Measurements from ENCODE around the gene PLXNA4.

- no peak for TF ChIP-seq ZNF521 (tag by site-specific recombination; IDR thresholded peaks at IDR 0.05)
- TF ChIP-seq ZNF223 (tag by site-specific recombination; IDR thresholded peaks at IDR 0.05), result no peak
- TF ChIP-seq, protein P1, sequence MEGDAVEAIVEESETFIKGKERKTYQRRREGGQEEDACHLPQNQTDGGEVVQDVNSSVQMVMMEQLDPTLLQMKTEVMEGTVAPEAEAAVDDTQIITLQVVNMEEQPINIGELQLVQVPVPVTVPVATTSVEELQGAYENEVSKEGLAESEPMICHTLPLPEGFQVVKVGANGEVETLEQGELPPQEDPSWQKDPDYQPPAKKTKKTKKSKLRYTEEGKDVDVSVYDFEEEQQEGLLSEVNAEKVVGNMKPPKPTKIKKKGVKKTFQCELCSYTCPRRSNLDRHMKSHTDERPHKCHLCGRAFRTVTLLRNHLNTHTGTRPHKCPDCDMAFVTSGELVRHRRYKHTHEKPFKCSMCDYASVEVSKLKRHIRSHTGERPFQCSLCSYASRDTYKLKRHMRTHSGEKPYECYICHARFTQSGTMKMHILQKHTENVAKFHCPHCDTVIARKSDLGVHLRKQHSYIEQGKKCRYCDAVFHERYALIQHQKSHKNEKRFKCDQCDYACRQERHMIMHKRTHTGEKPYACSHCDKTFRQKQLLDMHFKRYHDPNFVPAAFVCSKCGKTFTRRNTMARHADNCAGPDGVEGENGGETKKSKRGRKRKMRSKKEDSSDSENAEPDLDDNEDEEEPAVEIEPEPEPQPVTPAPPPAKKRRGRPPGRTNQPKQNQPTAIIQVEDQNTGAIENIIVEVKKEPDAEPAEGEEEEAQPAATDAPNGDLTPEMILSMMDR (tag by site-specific recombination; IDR thresholded peaks at IDR 0.05), result no peak
- TF ChIP-seq SP2 (tag by site-specific recombination; IDR thresholded peaks at IDR 0.05), result no peak
- TF ChIP-seq ZNF776 (tag by site-specific recombination; IDR thresholded peaks at IDR 0.05; ENCODE audit: borderline replicate concordance), result no peak
- TF ChIP-seq MYNN (tag by site-specific recombination; IDR thresholded peaks at IDR 0.05; ENCODE audit: borderline replicate concordance), result no peak
- TF ChIP-seq ZFHX2 (tag by site-specific recombination; conservative IDR thresholded peaks at IDR 0.05), result no peak
- TF ChIP-seq, protein P2, sequence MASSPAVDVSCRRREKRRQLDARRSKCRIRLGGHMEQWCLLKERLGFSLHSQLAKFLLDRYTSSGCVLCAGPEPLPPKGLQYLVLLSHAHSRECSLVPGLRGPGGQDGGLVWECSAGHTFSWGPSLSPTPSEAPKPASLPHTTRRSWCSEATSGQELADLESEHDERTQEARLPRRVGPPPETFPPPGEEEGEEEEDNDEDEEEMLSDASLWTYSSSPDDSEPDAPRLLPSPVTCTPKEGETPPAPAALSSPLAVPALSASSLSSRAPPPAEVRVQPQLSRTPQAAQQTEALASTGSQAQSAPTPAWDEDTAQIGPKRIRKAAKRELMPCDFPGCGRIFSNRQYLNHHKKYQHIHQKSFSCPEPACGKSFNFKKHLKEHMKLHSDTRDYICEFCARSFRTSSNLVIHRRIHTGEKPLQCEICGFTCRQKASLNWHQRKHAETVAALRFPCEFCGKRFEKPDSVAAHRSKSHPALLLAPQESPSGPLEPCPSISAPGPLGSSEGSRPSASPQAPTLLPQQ (tag by site-specific recombination; IDR thresholded peaks at IDR 0.05), result no peak
- no peak for TF ChIP-seq ZNF274 (IDR thresholded peaks at IDR 0.05; ENCODE audit: low read length)
- no peak for TF ChIP-seq ZNF274 (tag by site-specific recombination; IDR thresholded peaks at IDR 0.05; ENCODE audit: borderline replicate concordance)
- no peak for TF ChIP-seq HOXD13 (CRISPR knock-in tag; IDR thresholded peaks at IDR 0.05; ENCODE audit: borderline replicate concordance)
- TF ChIP-seq REST (tag by site-specific recombination; IDR thresholded peaks at IDR 0.05), result no peak
- no peak for TF ChIP-seq KLF7 (tag by site-specific recombination; IDR thresholded peaks at IDR 0.05; ENCODE audit: borderline replicate concordance)
Observed at GRCh38 chr7:132124575-132124974, 451.7 kb downstream of the PLXNA4 start.

All from HEK293 (cell line).